DMS 273 treated with DMSO at 0.1 percent for 48 hours (cell line): ENCODE measurements around the gene TMEM219.
"Not testable (repeated sequence)": the region's sequence is repeated elsewhere in the genome, so short reads cannot be mapped to it uniquely, and the experiment has no call there.

Experiments used
- DNase-seq: peaks from one replicate; lab custom pipeline; 2025; lab: John Stamatoyannopoulos, UW

TMEM219 gene

DNA sequence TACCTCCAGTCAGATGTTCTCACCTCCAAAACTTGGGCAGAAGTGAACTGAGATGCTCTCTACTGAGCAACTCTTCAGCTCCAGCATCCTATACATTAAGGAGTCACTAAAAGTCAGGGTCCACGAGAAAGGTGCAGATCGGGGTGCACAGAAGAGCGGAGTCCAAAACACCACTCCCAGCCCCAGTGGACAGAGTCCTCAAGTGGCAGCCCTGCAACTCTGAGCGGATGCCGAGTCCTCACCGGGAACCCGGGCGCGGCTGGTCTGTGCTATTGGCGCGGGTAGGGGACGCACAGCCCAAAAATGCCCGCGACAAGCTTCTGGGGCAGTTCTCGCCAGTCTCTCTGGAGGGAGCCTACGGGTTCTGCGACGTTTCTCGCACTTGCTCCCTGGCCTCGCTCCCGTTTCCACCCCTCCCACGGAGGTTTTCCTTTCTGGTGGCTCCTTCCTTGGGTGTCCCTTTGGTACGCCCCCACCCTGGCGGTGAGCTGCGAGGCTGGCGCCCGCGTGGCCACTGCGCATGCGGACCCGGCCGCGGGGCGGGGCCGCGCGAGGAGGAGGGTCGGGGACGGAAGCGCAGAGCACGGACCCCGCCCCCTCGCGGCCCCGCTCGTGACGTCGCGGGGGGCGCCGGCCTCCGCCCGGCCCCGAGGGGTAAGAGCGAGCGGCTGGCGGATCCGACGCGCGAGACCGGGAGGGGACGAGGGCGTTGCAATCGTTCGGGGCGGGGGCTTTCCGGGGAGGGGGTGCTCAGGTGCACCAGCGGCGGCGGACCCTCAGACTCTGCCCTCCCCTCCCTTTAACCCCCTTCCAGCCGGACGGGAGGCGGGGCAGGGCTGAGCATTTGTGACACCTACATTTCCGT, at the start of gene TMEM219:
Gene TMEM219 (plus strand): TSS at position 601 of the 865 bp plus-strand sequence. CDS start 1,065 bp downstream, outside the sequence.
- peak; percentile 69 for DNase-seq

GRCh38 chr16:29912087-29912486, 49.8 kb upstream of the TMEM219 start:
- no peak for DNase-seq

DNA sequence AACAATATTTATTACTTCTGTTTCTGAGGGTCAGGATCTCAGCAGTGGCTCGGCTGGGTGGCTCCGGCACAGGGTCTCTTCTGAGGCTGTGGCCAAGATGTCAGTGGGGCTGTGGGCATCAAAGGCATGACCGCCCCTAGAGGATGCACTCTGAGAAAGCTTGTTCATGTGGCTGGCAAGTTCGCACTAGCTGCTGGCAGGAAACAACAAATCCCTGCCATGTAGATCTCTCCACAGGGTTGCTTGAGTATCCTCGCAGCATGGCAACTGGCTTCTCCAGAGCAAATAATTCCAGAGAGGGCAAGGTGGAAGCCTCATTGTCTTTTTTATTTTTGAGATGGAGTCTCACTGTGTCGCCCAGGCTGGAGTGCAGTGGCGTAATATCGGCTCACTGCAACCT, 48.4 kb upstream of the TMEM219 start:
- DNase-seq = no peak

DNA sequence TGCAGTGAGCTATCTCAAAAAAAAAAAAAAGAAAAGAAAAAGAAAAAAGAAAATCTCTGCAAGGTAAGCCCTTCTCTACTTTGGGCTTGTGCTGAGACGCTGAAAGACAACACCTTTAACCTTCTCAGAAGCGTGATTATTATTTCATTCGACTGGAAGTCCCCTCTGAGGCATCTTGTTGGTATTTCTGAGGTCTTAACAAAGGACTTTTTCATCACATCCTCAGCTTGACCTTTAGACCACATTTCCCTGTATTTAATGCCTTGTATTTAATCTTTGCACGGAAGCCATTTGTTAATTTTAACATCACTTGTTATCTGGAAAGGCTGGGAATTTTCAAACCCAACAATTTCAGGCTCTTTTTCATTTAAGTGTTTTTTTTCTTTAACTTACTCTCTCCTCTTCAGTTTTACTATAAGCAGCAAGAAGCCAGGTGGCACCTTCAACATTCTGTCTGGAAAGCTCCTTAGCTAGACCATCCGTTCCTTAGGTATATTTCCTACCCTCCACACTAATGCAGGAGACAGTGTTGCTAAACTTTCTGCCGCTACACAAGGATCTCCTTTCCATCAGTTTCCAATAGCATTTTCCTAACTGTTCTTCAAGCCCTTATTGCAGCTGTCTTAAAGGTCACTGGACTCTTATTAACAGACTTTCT, 46.2 kb upstream of the TMEM219 start:
- no peak for DNase-seq

- DNase-seq = no peak
Observed at GRCh38 chr16:29916979-29917378, 44.9 kb upstream of the TMEM219 start.

- DNase-seq = no peak
Observed at GRCh38 chr16:29920288-29921033, 41.4 kb upstream of the TMEM219 start.

- no peak for DNase-seq
Observed at GRCh38 chr16:29921034-29921385, 40.9 kb upstream of the TMEM219 start.

GRCh38 chr16:29922326-29922725, 39.6 kb upstream of the TMEM219 start:
- DNase-seq = no peak

- DNase-seq = no peak
Observed at GRCh38 chr16:29922986-29923501, 38.8 kb upstream of the TMEM219 start.

DNA sequence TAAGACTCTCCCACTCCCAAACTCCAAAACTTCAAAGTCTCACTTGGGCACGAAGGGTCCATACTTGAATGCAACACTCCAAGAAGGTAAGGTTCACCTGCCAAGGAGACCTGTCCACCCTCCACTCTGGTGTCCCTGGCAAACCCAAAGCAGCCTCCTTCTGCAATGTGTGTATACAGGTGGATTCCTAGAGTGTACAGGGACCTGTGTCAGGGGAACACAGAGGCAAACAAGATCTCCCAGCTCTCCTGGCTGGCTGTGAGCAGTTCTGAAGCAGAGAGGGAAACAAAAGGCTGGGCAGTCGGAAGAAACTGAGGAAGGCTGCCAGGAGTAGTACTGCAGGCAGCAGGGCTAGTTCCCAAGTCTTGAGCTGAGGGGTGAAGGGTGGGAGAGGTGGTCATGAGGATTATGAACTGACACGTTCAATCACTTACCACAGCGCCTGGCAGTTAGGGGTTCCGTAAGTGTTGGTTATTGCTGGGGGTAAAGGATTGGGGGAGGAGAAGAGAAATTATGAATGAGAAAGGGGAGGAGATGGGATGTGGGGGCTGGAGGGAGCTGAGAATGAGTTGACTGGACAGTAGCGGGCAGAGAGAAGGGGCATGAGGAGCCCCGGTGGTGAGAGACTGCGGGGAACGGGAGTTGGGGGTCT, 36.6 kb upstream of the TMEM219 start:
- DNase-seq = no peak

GRCh38 chr16:29925781-29926710, 35.8 kb upstream of the TMEM219 start, which contains the start of gene KCTD13:
KCTD13 (minus strand) TSS chr16:29926226; CDS start chr16:29926033, 193 bp downstream.
- DNase-seq = peak; percentile 60

GRCh38 chr16:29926711-29927052, 35.2 kb upstream of the TMEM219 start:
- no peak for DNase-seq

DNA sequence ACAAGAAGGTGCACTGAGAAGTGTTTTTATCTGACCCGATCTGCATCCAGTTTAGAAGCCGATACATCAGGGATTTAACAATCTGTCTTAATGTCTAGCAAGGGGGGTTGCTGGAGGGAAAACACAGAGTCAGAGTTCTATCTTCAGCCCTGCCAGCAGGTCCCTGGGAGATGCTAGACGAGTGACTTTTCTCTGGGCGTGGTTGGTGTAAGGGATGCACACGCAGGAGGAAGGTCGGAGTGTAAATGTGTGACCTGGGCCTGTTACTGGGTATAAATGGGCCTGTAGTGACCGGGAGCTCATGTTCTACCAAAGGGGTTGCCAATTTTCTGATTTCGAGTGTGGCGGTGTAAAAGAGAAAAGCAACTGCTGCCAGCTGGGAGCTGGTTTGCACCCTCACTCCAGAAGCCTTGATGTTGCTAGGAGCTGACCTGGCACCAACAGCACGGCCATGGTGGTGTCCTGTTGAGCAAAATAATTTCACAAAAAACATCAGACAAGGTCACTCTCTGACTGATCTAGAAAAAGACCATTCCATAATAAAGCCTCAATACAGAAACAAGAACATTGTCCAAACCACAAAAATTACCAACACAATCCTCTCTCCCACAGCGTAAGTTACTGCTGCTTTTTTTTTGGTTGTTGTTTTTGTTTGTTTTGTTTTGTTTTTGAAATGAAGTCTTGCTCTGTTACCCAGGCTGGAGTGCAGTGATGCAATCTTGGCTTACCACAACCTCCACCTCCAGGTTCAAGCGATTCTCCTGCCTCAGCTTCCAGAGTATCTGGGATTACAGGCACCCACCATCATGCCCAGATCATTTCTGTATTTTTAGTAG, 34.6 kb upstream of the TMEM219 start:
- no peak for DNase-seq

DNA sequence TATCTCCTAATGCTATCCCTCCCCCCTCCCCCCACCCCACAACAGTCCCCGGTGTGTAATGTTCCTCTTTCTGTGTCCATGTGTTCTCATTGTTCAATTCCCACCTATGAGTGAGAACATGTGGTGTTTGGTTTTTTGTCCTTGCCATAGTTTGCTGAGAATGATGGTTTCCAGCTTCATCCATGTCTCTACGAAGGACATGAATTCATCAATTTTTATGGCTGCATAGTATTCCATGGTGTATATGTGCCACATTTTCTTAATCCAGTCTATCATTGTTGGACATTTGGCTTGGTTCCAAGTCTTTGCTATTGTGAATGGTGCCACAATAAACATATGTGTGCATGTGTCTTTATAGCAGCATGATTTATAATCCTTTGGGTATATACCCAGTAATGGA, 30.1 kb upstream of the TMEM219 start:
- not testable (repeated sequence) for DNase-seq

GRCh38 chr16:29940656-29941055, 21.2 kb upstream of the TMEM219 start:
- no peak for DNase-seq

GRCh38 chr16:29943846-29944799, 17.8 kb upstream of the TMEM219 start:
- peak; percentile 89 for DNase-seq

DNA sequence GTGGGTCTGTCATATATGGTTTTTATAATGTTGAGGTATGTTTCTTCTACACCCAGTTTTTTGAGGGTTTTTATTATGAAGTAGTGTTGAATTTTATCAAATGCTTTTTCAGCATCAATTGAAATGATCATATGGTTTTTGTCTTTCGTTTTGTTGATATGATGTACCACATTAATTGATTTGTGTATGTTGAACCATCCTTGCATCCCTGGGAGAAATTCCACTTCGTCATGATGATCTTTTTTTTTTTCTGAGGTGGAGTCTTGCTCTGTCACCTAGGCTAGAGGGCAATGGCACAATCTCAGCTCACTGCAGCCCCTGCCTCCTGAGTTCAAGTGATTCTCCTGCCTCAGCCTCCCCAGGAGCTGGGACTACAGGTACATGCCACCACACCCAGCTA, 14.0 kb upstream of the TMEM219 start:
- no peak for DNase-seq

DNA sequence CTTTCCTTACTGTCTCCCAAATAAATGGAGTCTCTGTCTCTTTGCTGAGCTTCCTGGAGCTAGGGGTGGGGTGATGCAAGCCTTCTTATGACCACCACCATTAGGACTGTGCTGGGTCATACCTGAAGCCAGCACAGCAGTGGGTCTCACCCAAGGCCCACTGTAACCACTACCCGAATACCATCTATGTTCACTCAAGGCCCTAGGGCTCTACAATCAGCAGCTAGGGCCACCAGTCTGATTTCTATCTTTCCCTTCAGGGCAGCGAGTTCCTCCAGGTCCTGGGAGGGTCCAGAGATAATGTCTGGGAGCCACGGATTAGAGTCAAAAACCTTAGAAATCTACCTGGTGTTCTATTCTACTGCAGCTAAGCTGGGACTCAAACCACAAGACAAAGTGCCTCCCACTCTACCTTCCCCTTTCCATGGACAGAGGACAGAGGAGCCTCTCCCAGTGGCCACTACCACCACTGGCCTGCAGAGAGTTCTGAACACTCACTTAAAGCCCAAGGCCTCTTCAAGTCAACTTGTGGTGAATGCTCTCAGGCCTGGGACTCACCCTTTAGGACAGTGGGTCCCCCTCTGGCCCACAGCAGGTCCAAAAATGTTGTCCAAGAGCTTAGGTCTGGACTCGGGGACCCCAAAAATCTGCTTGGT, 10.9 kb upstream of the TMEM219 start:
- no peak for DNase-seq
